Transverse colon (tissue), 4 donors: ENCODE results near the gene PKD2. TPM values are rescaled to one million over a fixed set of nuclear protein-coding genes. Genes with fewer than 3 reads are reported as not detected.

Source experiments
- DNase-seq: peaks from one replicate; pipeline ENCODE4 v3.0.0-alpha.2; 2019
- H3K27ac ChIP-seq, 4 donors: fragments of 200-600 bp; sonication (generic); 2 replicates each; pipeline ENCODE4 v1.5.1; 2016 to 2018; ENCODE audit warnings: inconsistent platforms in 4 of 4
- H3K27me3 ChIP-seq: fragments of 200-600 bp; sonication (generic); 2 replicates; pipeline ENCODE4 v1.5.1; 2017; ENCODE audit warnings: inconsistent platforms
- H3K36me3 ChIP-seq, 4 donors: fragments of 200-600 bp; sonication (generic); 2 replicates each; pipeline ENCODE4 v1.5.1; 2017 to 2019; ENCODE audit warnings: inconsistent platforms in 4 of 4
- H3K4me1 ChIP-seq, 4 donors: fragments of 200-600 bp; sonication (generic); 2 replicates each; pipeline ENCODE4 v1.5.1; 2017 to 2020; ENCODE audit warnings: inconsistent platforms in 4 of 4
- H3K4me3 ChIP-seq, 4 donors: fragments of 200-600 bp; sonication (generic); 1 replicate in 1 of 4; 2 replicates in 3 of 4; pipeline versions ENCODE4 v1.5.1 to v1.6.1; 2017 to 2019; ENCODE audit warnings: inconsistent platforms in 4 of 4
- H3K9me3 ChIP-seq, 2 donors: fragments of 200-600 bp; sonication (generic); 2 replicates each; pipeline ENCODE4 v1.5.1; 2017 to 2019; ENCODE audit warnings: inconsistent platforms in 2 of 2
- EP300 ChIP-seq: sonication (generic); formaldehyde crosslinking; IDR thresholded peaks from one replicate; pipeline ENCODE4 v1.6.1; 2017; ENCODE audit warnings: antibody characterized with exemption, low read depth
- POLR2A ChIP-seq: fragments of 450-650 bp; IDR thresholded peaks from one replicate; pipeline ENCODE4 v1.6.1; 2016; ENCODE audit warnings: antibody characterized with exemption, mild to moderate bottlenecking, moderate library complexity
- POLR2AphosphoS5 ChIP-seq, 3 donors: sonication (generic); formaldehyde crosslinking; IDR thresholded peaks; one replicate each; pipeline ENCODE4 v1.6.1; 2016; ENCODE audit warnings: antibody characterized with exemption in 3 of 3
- WGBS, 2 donors: methylation state at CpG; one replicate each; pipeline ENCODE4 v1.1.5; 2018; ENCODE audit warnings: low coverage in 1 of 2; 5-methylcytosine and 5-hydroxymethylcytosine counted together
- in situ Hi-C, 4 donors: fragments of 200-750 bp; cut with MboI; loops; one replicate each; pipeline versions ENCODE4 v1.15.0 to v1.15.1; 2017; ENCODE audit warnings: low sequenced_read_pairs in 3 of 4, low pct_ligation_motif_present in 1 of 4, low pct_unique_long_range_greater_than_20kb in 1 of 4
- intact Hi-C: fragments of 100-400 bp; cut with DNase I; formaldehyde crosslinking; loops from one replicate; pipeline ENCODE4 v1.15.1; 2023; ENCODE audit warnings: low total_unique reads
- total RNA-seq, 4 donors: library from RNA; depleted of rRNA; stranded (reverse); fragments of >200 nt; gene quantifications; one replicate each; pipeline ENCODE4 v1.1.0, GENCODE V29; 2016
- TF ChIP-seq, protein P1 (sequence below), 5 experiments: fragments of 200-600 bp in 3 of 5; fragments of 450-650 bp in 2 of 5; sonication (generic) in 3 of 5; IDR thresholded peaks; 1 replicate in 2 of 5; 2 replicates in 3 of 5; pipeline ENCODE4 v1.5.1; 2016 to 2017; ENCODE audit warnings: antibody characterized with exemption in 5 of 5, inconsistent platforms in 3 of 5, mild to moderate bottlenecking in 2 of 5, moderate library complexity in 1 of 5

The PKD2 gene
- total RNA-seq, 4 donors from 2014 or later = 15.7 to 48.0 (median 21.5) TPM

DNA sequence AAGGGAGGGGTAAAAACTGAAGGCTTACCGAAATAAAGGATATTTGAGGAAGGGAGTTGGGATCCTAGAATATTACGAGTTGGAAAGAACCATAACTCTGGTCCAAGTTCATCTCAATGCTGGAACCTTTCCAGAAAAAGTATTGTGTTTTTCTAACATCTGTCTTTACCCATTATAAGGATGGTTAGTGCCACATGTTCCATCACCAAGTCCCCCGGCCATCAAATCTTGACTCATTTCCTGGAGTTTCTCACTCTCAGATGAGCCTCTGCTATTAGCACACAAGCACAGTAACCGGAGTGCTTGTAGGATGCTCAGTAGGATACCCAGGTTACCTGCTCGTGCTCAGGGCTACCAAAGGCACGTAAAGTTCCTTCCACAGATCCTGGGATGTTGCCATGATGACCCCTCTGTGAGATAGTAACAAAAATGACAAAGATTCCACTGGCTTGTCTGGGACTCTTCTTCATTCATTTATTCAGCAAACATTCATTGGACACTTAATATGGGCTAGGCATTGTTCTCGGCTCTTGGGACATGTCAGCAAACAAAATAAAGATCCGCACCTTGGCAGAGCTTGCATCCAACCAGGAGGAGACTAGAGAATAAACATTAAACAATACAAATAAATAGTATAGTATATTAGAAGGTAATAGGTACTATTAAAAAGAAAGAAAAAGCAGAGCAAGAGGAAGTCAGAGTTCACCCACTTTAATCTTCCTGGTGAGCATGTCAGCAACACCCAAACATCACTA is 36.3 kb downstream of the PKD2 start:
- Histone ChIP-seq H3K4me3 (no peak overlapping the region), H3K4me1 (peaks cover 0 to 3% (median 0%) of the 10 kb centered on the region in 4 donors), H3K9me3 (no peaks in the 10 kb centered on the region), H3K27me3 (no peaks in the 10 kb centered on the region), H3K27ac (no peak overlapping the region), H3K36me3 (peaks cover 0 to 29% (median 2%) of the 10 kb centered on the region in 4 donors)
- no peak for DNase-seq
- TF ChIP-seq POLR2A (no peak), EP300 (no peak), POLR2AphosphoS5 (IDR thresholded peaks at IDR 0.05) (no peak)
- TF ChIP-seq, protein P1, sequence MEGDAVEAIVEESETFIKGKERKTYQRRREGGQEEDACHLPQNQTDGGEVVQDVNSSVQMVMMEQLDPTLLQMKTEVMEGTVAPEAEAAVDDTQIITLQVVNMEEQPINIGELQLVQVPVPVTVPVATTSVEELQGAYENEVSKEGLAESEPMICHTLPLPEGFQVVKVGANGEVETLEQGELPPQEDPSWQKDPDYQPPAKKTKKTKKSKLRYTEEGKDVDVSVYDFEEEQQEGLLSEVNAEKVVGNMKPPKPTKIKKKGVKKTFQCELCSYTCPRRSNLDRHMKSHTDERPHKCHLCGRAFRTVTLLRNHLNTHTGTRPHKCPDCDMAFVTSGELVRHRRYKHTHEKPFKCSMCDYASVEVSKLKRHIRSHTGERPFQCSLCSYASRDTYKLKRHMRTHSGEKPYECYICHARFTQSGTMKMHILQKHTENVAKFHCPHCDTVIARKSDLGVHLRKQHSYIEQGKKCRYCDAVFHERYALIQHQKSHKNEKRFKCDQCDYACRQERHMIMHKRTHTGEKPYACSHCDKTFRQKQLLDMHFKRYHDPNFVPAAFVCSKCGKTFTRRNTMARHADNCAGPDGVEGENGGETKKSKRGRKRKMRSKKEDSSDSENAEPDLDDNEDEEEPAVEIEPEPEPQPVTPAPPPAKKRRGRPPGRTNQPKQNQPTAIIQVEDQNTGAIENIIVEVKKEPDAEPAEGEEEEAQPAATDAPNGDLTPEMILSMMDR (IDR thresholded peaks at IDR 0.05) = no peak
- WGBS, 2 donors = 76 to 89% methylated on average over 4 to 8 of the region's 8 CpGs
- in situ Hi-C loops = loop anchor here in 2 of 4 donors (25.0 kb wide), 2 partner anchors 344 to 469 kb away; partner anchors contain the start of genes HERC6 (in 1 of the 2) and PYURF (in 1 of the 2)
- intact Hi-C loops = no loop called here

GRCh38 chr4:88045021-88045420 is 37.6 kb downstream of the PKD2 start:
- intact Hi-C loops = no loop called here
- in situ Hi-C loops = loop anchor here in 2 of 4 donors (25.0 kb wide), 2 partner anchors 342 to 467 kb away; partner anchors contain the start of genes HERC6 (in 1 of the 2) and PYURF (in 1 of the 2)
- DNase-seq = no peak
- no peak overlapping the region for H3K4me3 ChIP-seq
- H3K36me3 ChIP-seq = peaks cover 0 to 24% (median 0%) of the 10 kb centered on the region in 4 donors
- no peaks in the 10 kb centered on the region for H3K9me3 ChIP-seq
- H3K4me1 ChIP-seq = peaks cover 0 to 3% (median 0%) of the 10 kb centered on the region in 4 donors
- H3K27me3 ChIP-seq = no peaks in the 10 kb centered on the region
- no peak overlapping the region for H3K27ac ChIP-seq
- TF ChIP-seq POLR2A (no peak), EP300 (no peak), POLR2AphosphoS5 (IDR thresholded peaks at IDR 0.05) (no peak)
- TF ChIP-seq, protein P1 (IDR thresholded peaks at IDR 0.05) = no peak

DNA sequence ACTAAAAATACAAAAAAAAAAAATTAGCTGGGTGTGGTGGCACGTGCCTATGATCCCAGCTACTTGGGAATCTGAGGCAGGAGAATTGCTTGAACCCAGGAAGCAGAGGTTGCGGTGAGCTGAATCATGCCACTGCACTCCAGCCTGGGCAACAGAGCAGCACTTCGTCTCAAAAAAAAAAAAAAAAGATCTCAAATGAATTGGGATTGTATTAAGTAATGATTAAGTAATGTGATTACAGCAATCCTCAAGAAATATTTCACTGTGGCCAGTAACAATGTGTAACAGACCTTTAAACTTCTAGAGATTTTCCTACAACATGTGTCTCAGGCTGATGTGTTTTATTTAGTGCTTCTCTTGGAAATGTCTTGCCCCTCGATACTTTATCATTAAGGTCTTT is 46.8 kb downstream of the PKD2 start:
- in situ Hi-C loops (loop anchor here in 3 of 4 donors (10.0 kb wide), 1 partner anchor 151 kb away; no protein-coding TSS in a partner anchor), intact Hi-C loops (no loop called here)
- Histone ChIP-seq H3K4me1 (no peaks in the 10 kb centered on the region), H3K36me3 (peaks cover 0 to 15% (median 0%) of the 10 kb centered on the region in 4 donors), H3K4me3 (no peak overlapping the region), H3K9me3 (no peaks in the 10 kb centered on the region), H3K27me3 (no peaks in the 10 kb centered on the region), H3K27ac (no peak overlapping the region)
- TF ChIP-seq POLR2A (no peak), POLR2AphosphoS5 (IDR thresholded peaks at IDR 0.05) (no peak), EP300 (no peak)
- TF ChIP-seq, protein P1 (IDR thresholded peaks at IDR 0.05) = no peak
- WGBS, 2 donors = 84 to 89% methylated on average over 3 to 4 of the region's 4 CpGs
- DNase-seq = no peak

GRCh38 chr4:88054901-88055300 is 47.5 kb downstream of the PKD2 start:
- no peaks in the 10 kb centered on the region for H3K9me3 ChIP-seq
- no peak overlapping the region for H3K4me3 ChIP-seq
- no peaks in the 10 kb centered on the region for H3K27me3 ChIP-seq
- peaks cover 0 to 15% (median 0%) of the 10 kb centered on the region in 4 donors for H3K36me3 ChIP-seq
- peak; percentile 37 for DNase-seq
- in situ Hi-C loops (loop anchor here in 3 of 4 donors (10.0 kb wide), 1 partner anchor 150 kb away; no protein-coding TSS in a partner anchor), intact Hi-C loops (no loop called here)
- no peak overlapping the region for H3K27ac ChIP-seq
- no peak for TF ChIP-seq EP300
- TF ChIP-seq POLR2AphosphoS5 (IDR thresholded peaks at IDR 0.05) = no peak
- TF ChIP-seq, protein P1 (IDR thresholded peaks at IDR 0.05) = peak; percentile 41 to 78 (median 54)
- whole genome bisulfite sequencing, 2 donors = 77 to 100% methylated on average over 3 of the region's 3 CpGs
- H3K4me1 ChIP-seq = no peaks in the 10 kb centered on the region
